Keratinocyte (primary cell): ENCODE results near the gene SPPL3. TPM values are rescaled to one million over a fixed set of nuclear protein-coding genes. Genes with fewer than 3 reads are reported as not detected.

Experiments used
- DNase-seq: peaks from one replicate; pipeline ENCODE4 v3.0.0-alpha.2; 2011; ENCODE audit warnings: low read depth, missing footprints, low spot score
- FAIRE-seq: peaks from 2 replicates; lab custom pipeline; 2011; peaks lifted over from hg19 to GRCh38; lab: Jason Lieb, UNC
- H2AFZ ChIP-seq: 2 replicates; pipeline ENCODE4 v1.6.0; 2012; ENCODE audit warnings: low read length, control low read depth, inconsistent platforms; ENCODE audit not compliant: control insufficient read depth
- H3K27ac ChIP-seq: 2 replicates; pipeline ENCODE4 v1.5.1; 2011; ENCODE audit warnings: low read length; ENCODE audit not compliant: control insufficient read depth, insufficient read depth
- H3K27me3 ChIP-seq: 3 replicates; pipeline ENCODE4 v1.6.0; 2011; ENCODE audit warnings: low read length; ENCODE audit not compliant: control insufficient read depth, insufficient read depth; ENCODE audit errors: extremely low read depth
- H3K36me3 ChIP-seq, 2 experiments: 2 replicates in 1 of 2; 3 replicates in 1 of 2; pipeline ENCODE4 v1.5.1; 2011; ENCODE audit warnings: low read length in 2 of 2, mild to moderate bottlenecking in 1 of 2; ENCODE audit not compliant: control insufficient read depth in 2 of 2, insufficient read depth in 2 of 2; ENCODE audit errors: extremely low read depth in 1 of 2
- H3K4me1 ChIP-seq: 3 replicates; pipeline ENCODE4 v1.5.1; 2011; ENCODE audit warnings: low read length; ENCODE audit not compliant: control insufficient read depth, insufficient read depth; ENCODE audit errors: extremely low read depth
- H3K4me2 ChIP-seq: 3 replicates; pipeline ENCODE4 v1.6.0; 2011; ENCODE audit warnings: low read depth, low read length; ENCODE audit not compliant: control insufficient read depth, insufficient read depth; ENCODE audit errors: extremely low read depth
- H3K4me3 ChIP-seq, 3 experiments: fragments of 200-600 bp in 1 of 3; sonication (generic) in 1 of 3; 2 replicates in 2 of 3; 3 replicates in 1 of 3; pipeline ENCODE4 v1.5.1; 2011 to 2016; ENCODE audit warnings: low read length in 3 of 3, mild to moderate bottlenecking in 3 of 3, control low read depth in 2 of 3, inconsistent platforms in 1 of 3, low read depth in 1 of 3, mixed read lengths in 1 of 3, mixed run types in 1 of 3, moderate library complexity in 1 of 3; ENCODE audit not compliant: control insufficient read depth in 2 of 3, insufficient read depth in 2 of 3; ENCODE audit errors: extremely low read depth in 1 of 3
- H3K79me2 ChIP-seq: 2 replicates; pipeline ENCODE4 v1.6.0; 2012; ENCODE audit warnings: low read length; ENCODE audit not compliant: control insufficient read depth, insufficient read depth
- H3K9ac ChIP-seq: 3 replicates; pipeline ENCODE4 v1.6.0; 2011; ENCODE audit warnings: low read length; ENCODE audit not compliant: control insufficient read depth, insufficient read depth; ENCODE audit errors: extremely low read depth
- H3K9me1 ChIP-seq: 3 replicates; pipeline ENCODE4 v1.6.0; 2011; ENCODE audit warnings: low read length; ENCODE audit not compliant: control insufficient read depth, insufficient read depth; ENCODE audit errors: extremely low read depth
- H3K9me3 ChIP-seq: 2 replicates; pipeline ENCODE4 v1.5.1; 2012; ENCODE audit warnings: low read depth, low read length; ENCODE audit not compliant: control insufficient read depth
- H4K20me1 ChIP-seq: 3 replicates; pipeline ENCODE4 v1.6.0; 2011; ENCODE audit warnings: low read length; ENCODE audit not compliant: control insufficient read depth, insufficient read depth; ENCODE audit errors: extremely low read depth
- EZH2 ChIP-seq: IDR thresholded peaks from one replicate; pipeline ENCODE4 v1.6.1; 2012; ENCODE audit warnings: inconsistent platforms, mild to moderate bottlenecking, low read length, moderate library complexity
- dilution Hi-C: fragments of 300-500 bp; cut with MboI; formaldehyde crosslinking; loops from one replicate; pipeline ENCODE4 v1.7.0; 2020; ENCODE audit warnings: low sequenced_read_pairs; ENCODE audit not compliant: extremely low pct_ligation_motif_present
- polyA plus RNA-seq, 5 experiments: library from polyadenylated mRNA; depleted of rRNA in 3 of 5; stranded (reverse) in 3 of 5; stranded (forward) in 1 of 5; unstranded in 1 of 5; fragments of >200 nt; gene quantifications; 1 replicate in 1 of 5; 2 replicates in 3 of 5; 3 replicates in 1 of 5; pipeline versions ENCODE4 v1.2.1 to v1.2.3, GENCODE V29; 2011 to 2012; ENCODE audit warnings: missing spikeins in 2 of 5, low read depth in 1 of 5, low replicate concordance in 1 of 5
- TF ChIP-seq, protein P1 (sequence below), 3 experiments: IDR thresholded peaks in 1 of 3; conservative IDR thresholded peaks in 1 of 3; optimal IDR thresholded peaks in 1 of 3; 2 replicates in 2 of 3; 3 replicates in 1 of 3; pipeline versions ENCODE3 to v1.5.1; 2011; ENCODE audit warnings: low read length in 3 of 3, mild to moderate bottlenecking in 3 of 3, moderate library complexity in 2 of 3, control low read depth in 1 of 3, inconsistent platforms in 1 of 3; ENCODE audit not compliant: insufficient read depth in 2 of 3; ENCODE audit errors: extremely low read depth in 1 of 3

The SPPL3 gene
- polyA plus RNA-seq, 1 donor (not counting 4 experiments of a cell fraction or from before 2014, with no cell fraction given), result 28.3 TPM

- Histone ChIP-seq H3K9me3 (no peaks in the 10 kb centered on the region), H3K4me3 (no peak overlapping the region), H4K20me1 (no peaks in the 10 kb centered on the region), H3K4me1 (peaks cover 10% of the 10 kb centered on the region), H3K36me3 (no peaks in the 10 kb centered on the region), H3K9me1 (no peaks in the 10 kb centered on the region), H2AFZ (no peak overlapping the region), H3K9ac (no peak overlapping the region), H3K79me2 (no peaks in the 10 kb centered on the region), H3K4me2 (no peak overlapping the region), H3K27me3 (no peaks in the 10 kb centered on the region), H3K27ac (no peak overlapping the region)
- FAIRE-seq (no peak), DNase-seq (no peak)
- TF ChIP-seq, protein P1, sequence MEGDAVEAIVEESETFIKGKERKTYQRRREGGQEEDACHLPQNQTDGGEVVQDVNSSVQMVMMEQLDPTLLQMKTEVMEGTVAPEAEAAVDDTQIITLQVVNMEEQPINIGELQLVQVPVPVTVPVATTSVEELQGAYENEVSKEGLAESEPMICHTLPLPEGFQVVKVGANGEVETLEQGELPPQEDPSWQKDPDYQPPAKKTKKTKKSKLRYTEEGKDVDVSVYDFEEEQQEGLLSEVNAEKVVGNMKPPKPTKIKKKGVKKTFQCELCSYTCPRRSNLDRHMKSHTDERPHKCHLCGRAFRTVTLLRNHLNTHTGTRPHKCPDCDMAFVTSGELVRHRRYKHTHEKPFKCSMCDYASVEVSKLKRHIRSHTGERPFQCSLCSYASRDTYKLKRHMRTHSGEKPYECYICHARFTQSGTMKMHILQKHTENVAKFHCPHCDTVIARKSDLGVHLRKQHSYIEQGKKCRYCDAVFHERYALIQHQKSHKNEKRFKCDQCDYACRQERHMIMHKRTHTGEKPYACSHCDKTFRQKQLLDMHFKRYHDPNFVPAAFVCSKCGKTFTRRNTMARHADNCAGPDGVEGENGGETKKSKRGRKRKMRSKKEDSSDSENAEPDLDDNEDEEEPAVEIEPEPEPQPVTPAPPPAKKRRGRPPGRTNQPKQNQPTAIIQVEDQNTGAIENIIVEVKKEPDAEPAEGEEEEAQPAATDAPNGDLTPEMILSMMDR (optimal IDR thresholded peaks at IDR 0.05 in 1 of 3, IDR thresholded peaks at IDR 0.05 in 1 of 3, conservative IDR thresholded peaks at IDR 0.05 in 1 of 3; ENCODE audit: extremely low read depth in 1 of 3, insufficient read depth in 2 of 3, low read length in 3 of 3), result no peak
- TF ChIP-seq EZH2, result no peak
- dilution Hi-C loops, result no loop called here
Observed at GRCh38 chr12:120932058-120932457, 27.9 kb upstream of the SPPL3 start.

DNA sequence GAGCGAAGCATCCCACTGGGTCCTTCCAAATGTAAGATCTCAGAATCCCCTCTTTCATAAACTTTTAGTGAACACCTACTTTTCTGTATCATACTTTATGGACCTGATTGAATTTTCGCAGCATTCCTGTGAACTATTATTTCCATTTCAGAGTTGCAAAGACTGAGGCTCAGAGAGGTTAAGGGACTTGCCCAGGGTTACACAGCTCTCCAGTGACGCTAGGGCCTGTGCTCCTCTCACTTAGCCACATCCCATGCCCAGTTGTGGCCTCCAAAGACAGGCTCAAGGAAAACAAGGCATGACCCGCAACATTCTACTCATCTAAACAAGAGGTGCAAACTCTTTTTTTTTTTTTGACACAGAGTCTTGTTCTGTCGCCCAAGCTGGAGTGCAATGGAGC is 25.9 kb upstream of the SPPL3 start:
- Histone ChIP-seq H3K27ac (no peak overlapping the region), H3K9me3 (no peaks in the 10 kb centered on the region), H2AFZ (no peak overlapping the region), H3K9me1 (no peaks in the 10 kb centered on the region), H4K20me1 (no peaks in the 10 kb centered on the region), H3K27me3 (no peaks in the 10 kb centered on the region), H3K9ac (no peak overlapping the region), H3K79me2 (no peaks in the 10 kb centered on the region), H3K4me3 (no peak overlapping the region), H3K4me2 (no peak overlapping the region), H3K4me1 (peaks cover 24% of the 10 kb centered on the region), H3K36me3 (no peaks in the 10 kb centered on the region)
- dilution Hi-C loops, result no loop called here
- no peak for FAIRE-seq
- DNase-seq, result no peak
- TF ChIP-seq, protein P1 (optimal IDR thresholded peaks at IDR 0.05 in 1 of 3, IDR thresholded peaks at IDR 0.05 in 1 of 3, conservative IDR thresholded peaks at IDR 0.05 in 1 of 3; ENCODE audit: extremely low read depth in 1 of 3, insufficient read depth in 2 of 3, low read length in 3 of 3), result no peak
- no peak for TF ChIP-seq EZH2
